AG09319 (cell line): ENCODE measurements around the gene RNU5D-1.
A peak's percentile ranks its signal among the peaks of the same experiment; 100 is the strongest.
"Not testable (repeated sequence)": the region's sequence is repeated elsewhere in the genome, so short reads cannot be mapped to it uniquely, and the experiment has no call there.

Experiments used
- DNase-seq: peaks from one replicate; pipeline ENCODE4 v3.0.0-alpha.2; 2010; ENCODE audit warnings: low read depth; ENCODE audit errors: extremely low read depth
- CTCF ChIP-seq: IDR thresholded peaks from 2 replicates; pipeline ENCODE4 v1.5.1; 2011; ENCODE audit warnings: low read depth, mild to moderate bottlenecking, inconsistent platforms, low read length, moderate library complexity

Gene RNU5D-1

DNA sequence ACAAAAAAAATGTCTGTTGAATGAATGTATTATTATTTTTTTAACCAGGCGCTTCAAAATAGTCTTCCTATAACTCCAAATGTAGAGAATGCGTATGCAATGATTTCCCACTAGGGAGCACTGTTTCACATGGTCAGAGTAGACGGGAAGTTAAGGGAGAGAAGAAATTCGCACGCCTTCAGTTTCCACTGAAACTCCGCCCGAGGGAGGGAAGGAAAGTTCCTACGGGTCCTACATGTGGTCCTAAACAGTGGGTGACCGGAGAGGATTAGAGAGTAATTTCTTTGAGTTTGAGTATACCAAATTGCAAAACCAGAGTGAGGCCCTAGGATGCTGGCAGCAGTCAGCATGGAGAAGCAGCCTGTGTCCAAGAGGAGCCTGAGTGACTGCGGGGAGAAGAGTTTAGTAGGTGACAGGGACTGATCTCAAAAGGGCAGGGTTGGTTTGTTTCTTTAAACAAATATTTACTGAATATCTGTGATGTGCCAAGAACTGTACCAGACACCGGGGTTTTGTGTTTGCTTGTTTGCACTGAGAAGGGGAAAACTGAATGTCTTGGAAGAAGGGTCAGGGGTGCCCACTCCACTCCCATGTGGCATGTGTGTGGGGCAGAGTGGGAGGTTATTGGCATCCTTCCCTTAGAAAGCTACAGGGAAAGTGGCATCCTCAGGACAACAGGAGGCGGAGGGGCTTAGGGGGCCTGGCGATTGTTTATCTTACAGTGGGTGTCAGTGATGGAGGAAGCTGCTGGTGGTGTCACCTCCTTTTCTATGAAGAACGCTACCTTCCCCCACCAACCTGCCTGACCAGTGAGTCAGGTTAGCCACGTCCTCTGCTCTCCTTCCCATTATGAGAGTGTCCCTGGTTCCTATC, 22.8 kb downstream of the RNU5D-1 start:
- peak; percentile 22 for DNase-seq
- TF ChIP-seq CTCF, result peak; percentile 70

DNA sequence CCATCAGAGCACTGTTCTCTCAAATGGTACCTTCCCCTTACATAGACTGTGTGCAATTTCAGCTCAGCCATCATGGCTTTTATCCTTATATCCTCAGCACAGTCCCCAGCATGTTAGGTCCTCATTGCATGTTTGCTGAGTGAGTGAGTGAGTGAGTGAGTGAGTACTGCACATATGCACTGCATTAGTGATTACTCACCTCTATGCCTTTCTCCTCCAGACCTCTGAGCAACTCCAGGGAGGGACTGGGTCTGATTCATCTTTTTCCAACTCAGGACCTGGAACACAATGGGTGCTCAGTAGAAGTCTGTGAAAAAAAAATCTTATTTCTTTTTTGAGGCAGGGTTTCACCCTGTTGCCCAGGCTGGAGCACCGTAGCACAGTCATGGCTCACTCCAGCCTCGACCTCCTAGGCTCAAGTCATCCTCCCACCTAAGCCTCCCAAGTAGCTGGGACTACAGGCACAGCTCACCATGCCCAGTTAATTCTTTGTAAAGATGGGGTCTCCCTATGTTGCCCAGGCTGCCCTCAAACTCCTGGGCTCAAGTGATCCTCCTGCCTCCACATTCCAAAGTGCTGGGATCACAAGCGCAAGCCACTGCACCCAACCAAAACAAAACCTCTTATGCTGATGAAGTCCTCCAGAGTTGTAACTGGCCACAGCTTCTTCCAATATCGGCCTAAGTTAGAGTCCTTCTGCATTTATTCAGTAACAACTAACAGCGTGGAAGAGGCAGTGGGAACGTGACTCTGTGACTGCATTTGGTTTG, 23.7 kb downstream of the RNU5D-1 start:
- peak; percentile 68 for DNase-seq
- TF ChIP-seq CTCF, result no peak

- TF ChIP-seq CTCF, result no peak
- no peak for DNase-seq
Observed at GRCh38 chr1:44705938-44706337, 25.0 kb downstream of the RNU5D-1 start.

DNA sequence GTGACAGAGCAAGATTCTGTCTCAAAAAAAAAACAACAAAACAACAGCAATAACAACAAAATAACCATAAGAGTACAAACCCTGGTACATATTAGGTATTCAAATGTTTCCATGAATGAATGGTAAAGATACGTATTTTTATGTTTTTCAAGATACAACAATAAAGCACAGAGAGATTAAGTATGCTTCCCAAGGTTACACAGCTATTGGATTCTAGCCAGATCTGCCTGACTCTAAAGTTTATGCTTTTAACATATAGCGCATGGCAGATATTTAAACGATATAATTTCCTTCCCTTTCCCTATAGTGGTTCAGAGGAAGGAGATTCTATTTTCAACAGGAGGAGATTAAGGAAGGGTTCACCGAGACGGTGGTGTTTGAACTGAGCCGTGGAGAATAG, 25.5 kb downstream of the RNU5D-1 start:
- no peak for DNase-seq
- TF ChIP-seq CTCF, result no peak

GRCh38 chr1:44701141-44701573, 29.8 kb downstream of the RNU5D-1 start:
- TF ChIP-seq CTCF, result no peak
- DNase-seq, result no peak

DNA sequence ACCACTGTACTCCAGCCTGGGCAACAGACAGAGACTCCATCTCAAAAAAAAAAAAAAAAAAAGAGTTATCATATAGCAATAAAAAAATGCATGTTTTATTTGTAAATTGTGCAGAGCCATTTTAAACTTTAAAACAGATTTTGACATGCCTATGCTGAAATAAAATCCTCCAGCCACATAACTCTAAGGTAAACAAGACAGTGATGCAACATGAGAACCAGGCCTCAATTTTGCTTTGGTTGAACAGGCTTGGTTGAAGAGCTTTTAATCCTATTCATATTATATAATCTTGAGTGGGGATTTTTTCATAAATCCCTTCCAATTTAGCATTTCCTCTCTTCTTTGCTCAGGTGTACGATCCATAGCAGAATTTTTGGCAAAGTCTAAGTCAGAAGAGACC, 30.4 kb downstream of the RNU5D-1 start:
- DNase-seq, result no peak
- TF ChIP-seq CTCF, result no peak

GRCh38 chr1:44699375-44699774, 31.6 kb downstream of the RNU5D-1 start:
- not testable (repeated sequence) for DNase-seq
